ENCODE results near the gene MS4A12.
"Not testable (repeated sequence)": the region's sequence is repeated elsewhere in the genome, so short reads cannot be mapped to it uniquely, and the experiment has no call there.

MS4A12 gene

DNA sequence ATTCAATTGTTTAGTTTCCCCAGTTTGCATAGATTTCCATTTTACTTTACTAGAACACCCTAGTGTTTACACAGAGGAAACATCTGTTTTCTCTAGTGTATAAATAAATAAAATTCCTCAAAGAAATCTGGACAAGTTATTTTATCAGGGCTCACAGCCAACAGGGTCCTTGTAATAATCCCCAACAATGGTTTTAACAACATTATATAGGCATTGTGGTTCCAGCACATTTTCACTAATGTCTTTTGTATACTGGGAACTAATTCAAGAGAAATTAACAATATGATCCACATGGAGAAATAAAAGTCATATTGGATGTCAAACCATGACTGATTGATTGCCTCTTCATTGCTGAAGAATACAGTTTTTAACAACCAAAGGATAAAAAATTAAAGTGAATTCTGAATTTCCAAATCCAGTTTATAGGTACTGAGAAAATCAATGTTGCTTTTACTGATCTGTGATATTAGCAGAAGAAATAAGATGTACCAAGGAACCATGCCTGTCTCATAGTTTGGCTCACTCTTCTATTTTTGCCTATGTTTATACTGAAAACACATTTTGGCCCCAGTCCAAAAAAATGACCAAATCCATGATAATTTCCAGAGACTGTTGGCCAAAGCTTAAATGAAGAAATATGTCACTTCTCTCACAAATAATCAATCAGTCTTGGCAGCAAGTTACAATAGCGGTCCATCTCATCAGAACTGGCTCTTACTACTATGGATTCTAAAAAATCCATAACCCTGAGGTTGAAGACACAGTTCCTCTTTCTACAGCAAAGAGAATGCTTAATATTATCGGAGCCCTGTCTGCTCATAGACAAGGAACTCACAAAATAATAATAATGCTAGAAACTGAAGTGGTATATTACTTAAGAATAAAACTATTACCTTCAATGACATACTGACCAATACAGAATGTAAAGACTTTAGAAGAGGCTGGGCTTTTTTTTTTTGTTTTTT, 21.2 kb downstream of the MS4A12 start:
- CTCF ChIA-PET: interaction anchor here (0.6 kb wide), 1 partner anchor 1342 kb away, joined by 5 read pairs; the partner anchor contains the start of gene DTX4
- DNase-seq (ENCODE audit: extremely low spot score): no peak
- TF ChIP-seq BHLHE40 (IDR thresholded peaks at IDR 0.05; ENCODE audit: borderline replicate concordance) (no peak), ZNF384 (IDR thresholded peaks at IDR 0.05) (no peak), FOXM1 (IDR thresholded peaks at IDR 0.05; ENCODE audit: borderline replicate concordance) (no peak), SP1 (IDR thresholded peaks at IDR 0.05) (no peak), FOXA1 (IDR thresholded peaks at IDR 0.05) (no peak), NFRKB (IDR thresholded peaks at IDR 0.05) (no peak), TARDBP (IDR thresholded peaks at IDR 0.05) (no peak), LEF1 (IDR thresholded peaks at IDR 0.05; ENCODE audit: borderline replicate concordance) (no peak), HDGF (IDR thresholded peaks at IDR 0.05; ENCODE audit: borderline replicate concordance) (no peak), ARNT (IDR thresholded peaks at IDR 0.05) (no peak)
- TF ChIP-seq, protein P1, sequence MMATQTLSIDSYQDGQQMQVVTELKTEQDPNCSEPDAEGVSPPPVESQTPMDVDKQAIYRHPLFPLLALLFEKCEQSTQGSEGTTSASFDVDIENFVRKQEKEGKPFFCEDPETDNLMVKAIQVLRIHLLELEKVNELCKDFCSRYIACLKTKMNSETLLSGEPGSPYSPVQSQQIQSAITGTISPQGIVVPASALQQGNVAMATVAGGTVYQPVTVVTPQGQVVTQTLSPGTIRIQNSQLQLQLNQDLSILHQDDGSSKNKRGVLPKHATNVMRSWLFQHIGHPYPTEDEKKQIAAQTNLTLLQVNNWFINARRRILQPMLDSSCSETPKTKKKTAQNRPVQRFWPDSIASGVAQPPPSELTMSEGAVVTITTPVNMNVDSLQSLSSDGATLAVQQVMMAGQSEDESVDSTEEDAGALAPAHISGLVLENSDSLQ (IDR thresholded peaks at IDR 0.05): no peak
- POLR2A ChIA-PET: no interaction called here

DNA sequence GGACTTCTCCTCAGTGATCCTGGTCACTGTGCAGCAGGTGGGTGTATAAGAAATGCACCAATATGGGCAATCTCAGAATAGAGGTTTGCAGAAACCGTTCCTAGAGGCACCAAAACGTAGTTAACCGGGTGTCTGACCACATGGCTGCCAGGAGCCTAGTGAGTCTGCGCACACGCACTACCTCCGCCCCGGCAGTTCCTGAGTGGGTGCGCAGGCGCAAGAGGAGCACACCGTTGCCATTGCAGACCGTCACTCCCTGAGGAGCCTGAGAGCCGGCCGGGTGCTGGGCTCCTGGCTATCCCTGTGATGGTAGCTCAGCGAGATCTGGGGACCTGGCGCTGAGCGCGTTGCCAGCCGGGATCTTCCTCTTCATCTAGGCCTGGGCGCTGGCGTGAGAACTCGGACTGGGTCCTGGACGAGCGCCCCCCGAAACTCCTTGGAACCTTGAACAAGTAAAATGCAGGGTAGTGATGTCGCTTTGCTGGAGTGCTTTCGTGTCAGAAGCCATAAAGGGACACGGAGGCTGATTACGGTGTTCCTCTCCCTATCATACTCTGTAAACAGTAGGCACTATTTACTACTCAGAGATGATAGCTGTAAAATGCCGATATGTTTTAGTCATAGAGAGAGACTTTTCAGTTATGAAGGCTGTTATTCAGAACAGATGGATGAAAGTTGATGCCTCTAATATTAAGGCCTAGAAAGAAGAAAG, 22.7 kb downstream of the MS4A12 start, which contains the start of gene MS4A13:
MS4A13 (plus strand) TSS at position 249 of the 712 bp plus-strand sequence. CDS start 2,692 bp downstream, outside the sequence.
- no peak for TF ChIP-seq NFRKB (IDR thresholded peaks at IDR 0.05)
- TF ChIP-seq ARNT (IDR thresholded peaks at IDR 0.05): no peak
- no peak for TF ChIP-seq L3MBTL2 (conservative IDR thresholded peaks at IDR 0.05)
- no peak for TF ChIP-seq SUZ12 (IDR thresholded peaks at IDR 0.05)
- no peak for TF ChIP-seq SP1 (IDR thresholded peaks at IDR 0.05)
- TF ChIP-seq ELF4 (IDR thresholded peaks at IDR 0.05): no peak
- no peak for TF ChIP-seq ZNF384 (IDR thresholded peaks at IDR 0.05)
- TF ChIP-seq CTBP1 (IDR thresholded peaks at IDR 0.05; ENCODE audit: borderline replicate concordance): no peak
- no peak for TF ChIP-seq FOXK2 (IDR thresholded peaks at IDR 0.05)
- TF ChIP-seq HDGF (IDR thresholded peaks at IDR 0.05; ENCODE audit: borderline replicate concordance): no peak
- no peak for TF ChIP-seq FOXM1 (IDR thresholded peaks at IDR 0.05; ENCODE audit: borderline replicate concordance)
- TF ChIP-seq FOXA1 (IDR thresholded peaks at IDR 0.05): no peak
- no peak for TF ChIP-seq LEF1 (IDR thresholded peaks at IDR 0.05; ENCODE audit: borderline replicate concordance)
- TF ChIP-seq BHLHE40 (IDR thresholded peaks at IDR 0.05; ENCODE audit: borderline replicate concordance): no peak
- TF ChIP-seq TARDBP (IDR thresholded peaks at IDR 0.05): no peak
- TF ChIP-seq, protein P1 (IDR thresholded peaks at IDR 0.05): no peak

DNA sequence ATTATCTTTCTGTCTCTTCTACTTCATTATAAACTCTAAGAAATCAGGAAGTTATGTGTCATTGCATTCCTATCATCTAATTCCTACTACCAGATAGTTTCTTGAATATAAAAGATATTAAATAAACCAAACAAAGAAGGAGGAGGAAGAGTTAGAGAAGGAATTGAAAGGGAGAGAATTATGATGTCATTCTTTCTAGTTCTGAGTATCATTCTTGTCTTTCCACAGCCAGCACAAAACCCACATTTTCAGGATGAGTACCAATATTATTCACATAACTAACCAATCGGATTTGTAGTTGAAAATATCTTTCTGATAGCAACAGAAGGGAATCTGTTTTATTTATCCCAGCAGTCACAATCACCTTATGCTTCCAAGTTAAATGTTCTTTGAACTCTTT, 35.9 kb downstream of the MS4A12 start:
- no peak for TF ChIP-seq LEF1 (IDR thresholded peaks at IDR 0.05; ENCODE audit: borderline replicate concordance)
- no peak for TF ChIP-seq NFRKB (IDR thresholded peaks at IDR 0.05)
- TF ChIP-seq ARNT (IDR thresholded peaks at IDR 0.05): no peak
- TF ChIP-seq FOXA1 (IDR thresholded peaks at IDR 0.05): no peak
- no peak for TF ChIP-seq L3MBTL2 (conservative IDR thresholded peaks at IDR 0.05)
- TF ChIP-seq FOXK2 (IDR thresholded peaks at IDR 0.05): no peak
- ChIA-PET CTCF (no interaction called here), POLR2A (no interaction called here)

More for the DNA sequence above, 22.7 kb downstream of the MS4A12 start, which contains the start of gene MS4A13:
- no peak for DNase-seq (ENCODE audit: extremely low spot score)
- POLR2A ChIA-PET: no interaction called here
- CTCF ChIA-PET: no interaction called here

DNA sequence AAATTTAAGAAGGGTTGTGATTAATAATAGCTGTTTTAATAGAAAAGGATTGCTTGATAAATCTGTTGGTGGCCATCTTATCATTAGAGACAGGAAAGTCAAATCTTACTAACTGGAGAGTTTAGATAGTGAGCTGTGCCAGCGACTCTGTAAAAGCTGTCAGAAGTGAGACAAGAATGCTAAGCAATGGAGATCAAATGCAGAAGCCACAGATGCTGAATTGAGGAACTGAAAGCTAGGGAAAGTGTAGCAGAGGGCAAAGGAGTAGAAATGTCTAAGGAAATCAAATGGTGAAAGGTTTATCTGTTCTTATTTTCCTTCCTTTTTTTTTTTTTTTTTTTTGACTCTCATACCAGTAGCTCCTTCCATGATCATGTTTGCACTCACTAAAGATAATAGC, 36.4 kb downstream of the MS4A12 start:
- DNase-seq (ENCODE audit: extremely low spot score): no peak
- CTCF ChIA-PET: no interaction called here
- POLR2A ChIA-PET: no interaction called here
- no peak for TF ChIP-seq ARNT (IDR thresholded peaks at IDR 0.05)
- no peak for TF ChIP-seq SUZ12 (IDR thresholded peaks at IDR 0.05)
- no peak for TF ChIP-seq FOXM1 (IDR thresholded peaks at IDR 0.05; ENCODE audit: borderline replicate concordance)
- TF ChIP-seq CTBP1 (IDR thresholded peaks at IDR 0.05; ENCODE audit: borderline replicate concordance): no peak
- TF ChIP-seq ELF4 (IDR thresholded peaks at IDR 0.05): no peak
- no peak for TF ChIP-seq NFRKB (IDR thresholded peaks at IDR 0.05)
- no peak for TF ChIP-seq FOXA1 (IDR thresholded peaks at IDR 0.05)
- no peak for TF ChIP-seq TARDBP (IDR thresholded peaks at IDR 0.05)

More for the DNA sequence above, 35.9 kb downstream of the MS4A12 start:
- no peak for DNase-seq (ENCODE audit: extremely low spot score)

GRCh38 chr11:60530454-60531100, 38.0 kb downstream of the MS4A12 start:
- TF ChIP-seq LEF1 (IDR thresholded peaks at IDR 0.05; ENCODE audit: borderline replicate concordance) (no peak), SUZ12 (IDR thresholded peaks at IDR 0.05) (no peak), SP1 (IDR thresholded peaks at IDR 0.05) (no peak), FOXK2 (IDR thresholded peaks at IDR 0.05) (no peak), ARNT (IDR thresholded peaks at IDR 0.05) (no peak), TARDBP (IDR thresholded peaks at IDR 0.05) (no peak), L3MBTL2 (conservative IDR thresholded peaks at IDR 0.05) (no peak), ZNF384 (IDR thresholded peaks at IDR 0.05) (no peak), HDGF (IDR thresholded peaks at IDR 0.05; ENCODE audit: borderline replicate concordance) (no peak), NFRKB (IDR thresholded peaks at IDR 0.05) (no peak), FOXA1 (IDR thresholded peaks at IDR 0.05) (no peak), CTBP1 (IDR thresholded peaks at IDR 0.05; ENCODE audit: borderline replicate concordance) (no peak), ELF4 (IDR thresholded peaks at IDR 0.05) (no peak), FOXM1 (IDR thresholded peaks at IDR 0.05; ENCODE audit: borderline replicate concordance) (no peak), BHLHE40 (IDR thresholded peaks at IDR 0.05; ENCODE audit: borderline replicate concordance) (no peak)
- TF ChIP-seq, protein P1 (IDR thresholded peaks at IDR 0.05): no peak
- no peak for DNase-seq (ENCODE audit: extremely low spot score)
- CTCF ChIA-PET: no interaction called here
- POLR2A ChIA-PET: no interaction called here

DNA sequence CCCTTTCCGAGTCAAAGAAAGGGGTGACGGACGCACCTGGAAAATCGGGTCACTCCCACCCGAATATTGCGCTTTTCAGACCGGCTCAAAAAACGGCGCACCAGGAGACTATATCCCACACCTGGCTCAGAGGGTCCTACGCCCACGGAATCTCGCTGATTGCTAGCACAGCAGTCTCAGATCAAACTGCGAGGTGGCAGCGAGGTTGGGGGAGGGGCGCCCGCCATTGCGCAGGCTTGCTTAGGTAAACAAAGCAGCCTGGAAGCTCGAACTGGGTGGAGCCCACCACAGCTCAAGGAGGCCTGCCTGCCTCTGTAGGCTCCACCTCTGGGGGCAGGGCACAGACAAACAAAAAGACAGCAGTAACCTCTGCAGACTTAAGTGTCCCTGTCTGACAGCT, 39.8 kb downstream of the MS4A12 start:
- POLR2A ChIA-PET, CTCF ChIA-PET: not testable (repeated sequence)

DNA sequence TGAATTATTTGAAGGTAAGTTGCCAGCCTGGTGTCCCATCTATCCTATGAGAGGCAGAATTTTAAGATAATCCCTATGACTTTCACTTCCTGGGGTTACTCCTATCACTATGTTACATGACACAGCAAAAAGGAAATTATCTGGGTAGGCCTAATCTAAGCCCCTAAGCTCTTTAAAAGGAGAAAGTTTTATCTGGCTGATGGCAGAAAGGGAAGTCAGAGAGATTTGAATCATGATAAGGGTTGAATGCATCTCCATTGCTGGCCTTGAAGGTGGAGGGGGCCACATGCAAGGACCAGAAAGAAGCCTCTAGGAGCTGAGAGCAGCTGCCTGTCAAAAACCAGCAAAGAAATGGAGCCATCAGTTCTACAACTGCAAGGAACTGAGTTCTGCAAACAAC, 46.0 kb downstream of the MS4A12 start:
- DNase-seq (ENCODE audit: extremely low spot score); CTCF ChIA-PET; POLR2A ChIA-PET: not testable (repeated sequence)

More for the DNA sequence above, 39.8 kb downstream of the MS4A12 start:
- not testable (repeated sequence) for DNase-seq (ENCODE audit: extremely low spot score)
